Neural crest cell (in vitro differentiated cells): ENCODE measurements around the gene EDRF1. TPM values are rescaled to one million over a fixed set of nuclear protein-coding genes. Genes with fewer than 3 reads are reported as not detected.

Experiments
- DNase-seq: peaks from one replicate; pipeline ENCODE4 v3.0.0; 2021; ENCODE audit warnings: low read depth, mixed read lengths, low spot score
- H3K27ac Mint-ChIP-seq: one replicate; pipeline ENCODE4 v1.8.0; 2021; ENCODE audit warnings: mild to moderate bottlenecking, mixed read lengths; ENCODE audit not compliant: unreplicated experiment
- H3K27me3 Mint-ChIP-seq: 2 replicates; pipeline ENCODE4 v1.8.0; 2021; ENCODE audit warnings: low read depth, mild to moderate bottlenecking, mixed read lengths
- H3K36me3 Mint-ChIP-seq: 2 replicates; pipeline ENCODE4 v1.8.0; 2021; ENCODE audit warnings: low read depth, mild to moderate bottlenecking, mixed read lengths
- H3K4me1 Mint-ChIP-seq: 2 replicates; pipeline ENCODE4 v1.8.0; 2021; ENCODE audit warnings: mixed read lengths
- H3K4me3 Mint-ChIP-seq: one replicate; pipeline ENCODE4 v1.8.0; 2021; ENCODE audit warnings: mild to moderate bottlenecking, mixed read lengths
- H3K9me3 Mint-ChIP-seq: 2 replicates; pipeline ENCODE4 v1.8.0; 2021; ENCODE audit warnings: mixed read lengths
- total RNA-seq: library from RNA; stranded (reverse); gene quantifications from 2 replicates; pipeline ENCODE4 v1.2.1, GENCODE V29; 2021
- TF ChIP-seq, protein P1 (sequence below): fragments of 200-600 bp; sonication (generic); conservative IDR thresholded peaks from 2 replicates; pipeline ENCODE4 v1.5.0; 2021; ENCODE audit warnings: antibody characterized with exemption, mild to moderate bottlenecking

EDRF1 gene
- total RNA-seq, 1 donor from 2014 or later: 42.7 TPM

DNA sequence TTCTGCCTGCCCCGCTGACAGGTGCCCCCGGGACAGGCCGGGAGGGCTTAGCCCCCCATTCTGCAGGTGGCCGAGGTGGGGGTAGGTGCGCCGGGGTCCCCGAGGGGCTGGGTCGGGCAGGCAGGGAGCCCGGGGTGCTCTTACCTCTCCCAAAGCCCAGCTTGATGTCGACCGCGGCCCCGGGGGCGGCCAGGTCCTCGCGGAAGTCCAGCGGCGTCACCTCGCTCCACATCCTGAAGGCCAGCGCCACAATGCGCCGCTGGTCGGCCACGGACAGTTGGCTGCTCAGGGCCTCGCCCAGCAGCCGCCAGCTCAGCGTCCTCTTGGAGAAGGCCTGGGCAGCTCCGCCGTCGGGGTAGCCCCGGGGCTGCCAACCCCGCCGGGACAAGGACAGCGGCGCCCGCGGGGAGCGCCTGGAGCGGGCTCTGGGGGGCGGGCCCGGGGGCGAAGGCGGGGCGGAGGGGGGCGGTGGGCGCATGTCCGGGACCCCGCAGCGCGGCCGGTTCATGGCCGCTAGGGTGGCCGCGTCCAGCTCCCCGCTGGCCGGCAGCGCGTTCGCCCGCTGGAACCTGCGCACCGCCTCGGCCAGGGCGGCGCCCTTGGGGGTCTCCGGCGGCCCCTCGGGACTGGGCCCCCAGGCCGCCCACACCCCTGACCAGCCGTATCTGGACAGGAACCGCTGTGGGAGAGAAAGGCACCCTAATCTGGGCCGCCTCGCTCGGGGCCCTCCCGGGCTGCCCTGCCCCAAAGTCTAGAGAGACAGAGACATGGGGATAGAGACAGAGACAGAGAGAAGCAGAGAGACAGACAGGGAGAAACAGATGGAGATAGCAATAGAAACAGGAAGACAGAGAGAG, 54.4 kb downstream of the EDRF1 start:
- H3K4me1 Mint-ChIP-seq: no peaks in the 10 kb centered on the region
- H3K27me3 Mint-ChIP-seq: no peaks in the 10 kb centered on the region
- H3K27ac Mint-ChIP-seq: no peak overlapping the region
- no peaks in the 10 kb centered on the region for H3K36me3 Mint-ChIP-seq
- TF ChIP-seq, protein P1, sequence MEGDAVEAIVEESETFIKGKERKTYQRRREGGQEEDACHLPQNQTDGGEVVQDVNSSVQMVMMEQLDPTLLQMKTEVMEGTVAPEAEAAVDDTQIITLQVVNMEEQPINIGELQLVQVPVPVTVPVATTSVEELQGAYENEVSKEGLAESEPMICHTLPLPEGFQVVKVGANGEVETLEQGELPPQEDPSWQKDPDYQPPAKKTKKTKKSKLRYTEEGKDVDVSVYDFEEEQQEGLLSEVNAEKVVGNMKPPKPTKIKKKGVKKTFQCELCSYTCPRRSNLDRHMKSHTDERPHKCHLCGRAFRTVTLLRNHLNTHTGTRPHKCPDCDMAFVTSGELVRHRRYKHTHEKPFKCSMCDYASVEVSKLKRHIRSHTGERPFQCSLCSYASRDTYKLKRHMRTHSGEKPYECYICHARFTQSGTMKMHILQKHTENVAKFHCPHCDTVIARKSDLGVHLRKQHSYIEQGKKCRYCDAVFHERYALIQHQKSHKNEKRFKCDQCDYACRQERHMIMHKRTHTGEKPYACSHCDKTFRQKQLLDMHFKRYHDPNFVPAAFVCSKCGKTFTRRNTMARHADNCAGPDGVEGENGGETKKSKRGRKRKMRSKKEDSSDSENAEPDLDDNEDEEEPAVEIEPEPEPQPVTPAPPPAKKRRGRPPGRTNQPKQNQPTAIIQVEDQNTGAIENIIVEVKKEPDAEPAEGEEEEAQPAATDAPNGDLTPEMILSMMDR: no peak
- no peak overlapping the region for H3K4me3 Mint-ChIP-seq
- no peaks in the 10 kb centered on the region for H3K9me3 Mint-ChIP-seq
- no peak for DNase-seq

DNA sequence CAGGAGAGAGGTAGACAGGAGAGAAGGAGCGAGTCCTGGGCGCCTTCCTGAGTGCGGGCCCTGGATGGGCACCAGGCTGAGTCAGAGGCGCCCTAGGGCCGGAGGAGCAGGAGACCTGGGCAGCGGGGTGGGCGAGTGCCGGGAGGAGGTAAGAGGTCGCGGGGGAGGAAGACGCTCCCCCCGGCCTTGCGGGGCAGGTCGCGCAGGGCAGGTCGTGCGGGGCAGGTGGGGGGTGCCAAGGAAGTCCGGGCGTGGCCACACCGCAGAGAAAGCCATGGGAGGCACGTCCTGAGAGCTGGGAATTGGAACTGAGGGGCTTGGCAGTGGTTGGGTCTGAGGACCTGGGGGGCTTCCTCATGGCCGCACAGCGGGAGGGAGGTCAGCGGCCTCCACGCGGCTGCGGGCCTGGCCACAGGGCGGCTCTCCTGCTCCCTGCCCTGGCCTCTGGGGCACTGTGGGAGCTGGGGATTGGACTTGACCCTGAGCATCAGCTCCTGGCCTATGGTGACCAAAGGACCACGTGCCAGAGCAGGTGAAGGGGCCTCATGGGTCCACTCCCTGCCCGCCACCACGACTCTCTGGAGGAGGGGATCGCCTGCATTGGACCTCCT, 55.2 kb downstream of the EDRF1 start:
- Mint-ChIP-seq H3K36me3 (no peaks in the 10 kb centered on the region), H3K9me3 (peaks cover 2% of the 10 kb centered on the region), H3K27ac (no peak overlapping the region), H3K27me3 (no peaks in the 10 kb centered on the region), H3K4me3 (no peak overlapping the region), H3K4me1 (no peaks in the 10 kb centered on the region)
- DNase-seq: no peak
- TF ChIP-seq, protein P1: no peak

DNA sequence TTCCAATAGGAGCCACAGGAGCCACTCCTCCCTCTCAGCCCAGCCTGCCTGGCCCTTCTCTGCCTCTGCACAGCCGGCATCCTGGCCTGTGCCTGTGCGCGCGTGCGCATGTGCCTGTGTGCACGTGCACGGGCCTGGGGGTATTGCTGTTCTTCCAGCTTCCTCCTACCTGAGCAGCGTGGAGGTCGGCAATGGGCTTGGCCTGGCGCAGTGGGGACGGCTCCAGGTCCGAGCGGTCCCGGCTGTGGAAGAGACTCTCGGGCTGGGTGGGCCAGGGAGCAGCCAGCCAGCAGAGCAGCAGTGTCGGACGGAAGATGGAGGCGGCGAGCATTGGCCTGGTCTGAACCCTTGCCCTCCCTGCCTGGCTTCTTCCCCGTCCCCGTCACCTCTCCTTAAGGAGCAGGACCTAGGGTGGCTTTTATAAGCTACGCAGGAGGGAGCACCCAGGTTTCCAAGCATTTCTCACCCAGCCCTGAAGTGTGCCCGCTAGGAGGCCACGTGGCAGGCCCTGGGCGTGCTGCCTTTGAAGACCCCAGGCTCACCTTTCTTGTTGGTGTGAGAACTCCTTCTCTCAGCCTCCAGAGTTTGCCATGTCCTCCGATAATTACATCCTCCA, 56.1 kb downstream of the EDRF1 start, which contains the start of gene MMP21:
MMP21 (minus strand) TSS at position 331 of the 616 bp plus-strand sequence; CDS start at position 331, 0 bp downstream.
- Mint-ChIP-seq H3K27ac (no peak within 1 kb of the TSS), H3K4me1 (no peaks in the 10 kb centered on the region), H3K4me3 (no peak within 1 kb of the TSS), H3K36me3 (no peaks in the 10 kb centered on the region), H3K27me3 (no peaks in the 10 kb centered on the region), H3K9me3 (peaks cover 2% of the 10 kb centered on the region)
- TF ChIP-seq, protein P1: no peak
- DNase-seq: no peak

DNA sequence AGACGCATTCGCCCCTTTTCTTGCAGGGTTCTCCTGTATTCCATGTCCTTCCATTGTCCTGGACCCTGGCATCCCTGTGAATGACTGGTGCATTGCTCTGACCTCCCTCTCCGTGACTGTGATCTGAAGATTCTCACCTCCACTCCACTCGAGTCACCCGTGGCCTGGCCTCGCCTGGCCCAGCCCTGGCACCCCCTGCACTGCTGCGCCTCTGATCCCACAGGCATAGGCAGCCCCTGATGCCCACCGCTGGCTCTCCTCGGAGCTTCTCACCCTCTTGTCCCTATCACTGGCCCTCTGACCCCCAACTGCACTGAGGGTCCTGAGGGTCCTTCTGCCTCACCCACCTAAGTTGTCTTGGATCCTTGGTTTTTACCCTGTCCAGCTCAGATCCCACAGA, 58.3 kb downstream of the EDRF1 start:
- Mint-ChIP-seq H3K4me3 (no peak overlapping the region), H3K27me3 (no peaks in the 10 kb centered on the region), H3K36me3 (no peaks in the 10 kb centered on the region), H3K9me3 (peaks cover 2% of the 10 kb centered on the region), H3K4me1 (peaks cover 7% of the 10 kb centered on the region), H3K27ac (peak overlapping the region; percentile 35)
- no peak for DNase-seq
- TF ChIP-seq, protein P1: no peak

DNA sequence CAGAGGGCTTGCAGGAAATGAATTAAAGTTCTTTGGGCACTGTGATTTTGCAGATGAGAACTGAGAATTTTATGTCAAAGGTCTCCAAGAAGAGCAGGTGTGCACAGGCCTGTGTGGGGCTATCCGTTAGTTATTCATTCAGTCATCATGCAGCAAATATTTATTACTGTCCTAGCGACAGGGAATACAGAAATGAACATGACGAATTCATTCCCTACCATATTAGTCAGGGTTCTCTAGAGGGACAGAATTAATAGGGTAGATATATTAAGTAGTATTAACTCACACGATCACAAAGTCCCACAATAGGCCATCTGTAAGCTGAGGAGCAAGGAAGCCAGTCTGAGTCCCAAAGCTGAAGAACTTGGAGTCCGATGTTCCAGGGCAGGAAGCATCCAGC, 59.0 kb downstream of the EDRF1 start:
- Mint-ChIP-seq H3K27ac (no peak overlapping the region), H3K9me3 (peaks cover 2% of the 10 kb centered on the region), H3K4me1 (peaks cover 9% of the 10 kb centered on the region), H3K36me3 (no peaks in the 10 kb centered on the region), H3K4me3 (no peak overlapping the region), H3K27me3 (no peaks in the 10 kb centered on the region)
- DNase-seq: no peak
- TF ChIP-seq, protein P1: no peak
